Activated T-cell treated with anti-CD3 and anti-CD28 coated beads, Interleukin-2, amount 50 U/mL, for 24 hours (primary cell): ENCODE data around the gene GFOD1.

Source experiments
- DNase-seq: peaks from one replicate; pipeline ENCODE4 v3.0.0-alpha.2; 2020
- H3K27ac Mint-ChIP-seq: 2 replicates; pipeline ENCODE4 v1.8.0; 2020; ENCODE audit warnings: mild to moderate bottlenecking, mixed read lengths
- H3K27me3 Mint-ChIP-seq: 2 replicates; pipeline ENCODE4 v1.8.0; 2020; ENCODE audit warnings: mixed read lengths
- H3K36me3 Mint-ChIP-seq: 2 replicates; pipeline ENCODE4 v1.8.0; 2020; ENCODE audit warnings: low read depth, mixed read lengths
- H3K4me1 Mint-ChIP-seq: 2 replicates; pipeline ENCODE4 v1.8.0; 2020; ENCODE audit warnings: low read depth, mixed read lengths
- H3K4me3 Mint-ChIP-seq: 2 replicates; pipeline ENCODE4 v1.8.0; 2020; ENCODE audit warnings: mild to moderate bottlenecking, moderate library complexity, mixed read lengths
- H3K9me3 Mint-ChIP-seq: 2 replicates; pipeline ENCODE4 v1.8.0; 2020; ENCODE audit warnings: mixed read lengths

The GFOD1 gene

GRCh38 chr6:13377054-13377758 lies 110.2 kb downstream of the GFOD1 start:
- Mint-ChIP-seq H3K36me3 (no peaks in the 10 kb centered on the region), H3K4me1 (peaks cover 44% of the 10 kb centered on the region), H3K4me3 (no peak overlapping the region), H3K27ac (no peak overlapping the region), H3K9me3 (no peaks in the 10 kb centered on the region), H3K27me3 (no peaks in the 10 kb centered on the region)
- DNase-seq: no peak

- Mint-ChIP-seq H3K4me3 (peak overlapping the region; percentile 40), H3K9me3 (no peaks in the 10 kb centered on the region), H3K4me1 (peaks cover 40% of the 10 kb centered on the region), H3K36me3 (no peaks in the 10 kb centered on the region), H3K27ac (peak overlapping the region; percentile 83), H3K27me3 (no peaks in the 10 kb centered on the region)
- peak; percentile 68 for DNase-seq
Measured at GRCh38 chr6:13375360-13375878, 112.0 kb downstream of the GFOD1 start.

GRCh38 chr6:13373919-13374318 lies 113.5 kb downstream of the GFOD1 start:
- no peaks in the 10 kb centered on the region for H3K9me3 Mint-ChIP-seq
- H3K4me3 Mint-ChIP-seq: no peak overlapping the region
- DNase-seq: no peak
- no peaks in the 10 kb centered on the region for H3K36me3 Mint-ChIP-seq
- peaks cover 40% of the 10 kb centered on the region for H3K4me1 Mint-ChIP-seq
- H3K27me3 Mint-ChIP-seq: no peaks in the 10 kb centered on the region
- no peak overlapping the region for H3K27ac Mint-ChIP-seq

- peaks cover 40% of the 10 kb centered on the region for H3K4me1 Mint-ChIP-seq
- no peaks in the 10 kb centered on the region for H3K36me3 Mint-ChIP-seq
- no peaks in the 10 kb centered on the region for H3K9me3 Mint-ChIP-seq
- H3K27ac Mint-ChIP-seq: no peak overlapping the region
- no peak overlapping the region for H3K4me3 Mint-ChIP-seq
- DNase-seq: no peak
- no peaks in the 10 kb centered on the region for H3K27me3 Mint-ChIP-seq
Measured at GRCh38 chr6:13373488-13373886, 113.9 kb downstream of the GFOD1 start.

GRCh38 chr6:13372688-13373487 lies 114.5 kb downstream of the GFOD1 start:
- Mint-ChIP-seq H3K27ac (no peak overlapping the region), H3K27me3 (no peaks in the 10 kb centered on the region), H3K36me3 (no peaks in the 10 kb centered on the region), H3K4me1 (peaks cover 40% of the 10 kb centered on the region), H3K4me3 (no peak overlapping the region), H3K9me3 (no peaks in the 10 kb centered on the region)
- DNase-seq: no peak

GRCh38 chr6:13372076-13372475 lies 115.3 kb downstream of the GFOD1 start:
- Mint-ChIP-seq H3K27me3 (no peaks in the 10 kb centered on the region), H3K4me3 (no peak overlapping the region), H3K4me1 (peaks cover 35% of the 10 kb centered on the region), H3K27ac (no peak overlapping the region), H3K36me3 (no peaks in the 10 kb centered on the region), H3K9me3 (no peaks in the 10 kb centered on the region)
- no peak for DNase-seq

- no peaks in the 10 kb centered on the region for H3K9me3 Mint-ChIP-seq
- no peaks in the 10 kb centered on the region for H3K36me3 Mint-ChIP-seq
- no peak overlapping the region for H3K4me3 Mint-ChIP-seq
- H3K4me1 Mint-ChIP-seq: peaks cover 35% of the 10 kb centered on the region
- H3K27ac Mint-ChIP-seq: no peak overlapping the region
- no peaks in the 10 kb centered on the region for H3K27me3 Mint-ChIP-seq
- DNase-seq: no peak
Measured at GRCh38 chr6:13371421-13372072, 115.9 kb downstream of the GFOD1 start.

GRCh38 chr6:13370623-13371022 lies 116.8 kb downstream of the GFOD1 start:
- no peaks in the 10 kb centered on the region for H3K27me3 Mint-ChIP-seq
- no peak for DNase-seq
- H3K4me3 Mint-ChIP-seq: no peak overlapping the region
- peaks cover 27% of the 10 kb centered on the region for H3K4me1 Mint-ChIP-seq
- H3K27ac Mint-ChIP-seq: no peak overlapping the region
- no peaks in the 10 kb centered on the region for H3K9me3 Mint-ChIP-seq
- peaks cover under 1% of the 10 kb centered on the region for H3K36me3 Mint-ChIP-seq

GRCh38 chr6:13369591-13369990 lies 117.8 kb downstream of the GFOD1 start:
- Mint-ChIP-seq H3K4me3 (no peak overlapping the region), H3K36me3 (peaks cover 11% of the 10 kb centered on the region), H3K9me3 (no peaks in the 10 kb centered on the region), H3K27me3 (no peaks in the 10 kb centered on the region), H3K4me1 (peaks cover 18% of the 10 kb centered on the region), H3K27ac (no peak overlapping the region)
- DNase-seq: no peak

- H3K9me3 Mint-ChIP-seq: no peaks in the 10 kb centered on the region
- H3K4me1 Mint-ChIP-seq: peaks cover 11% of the 10 kb centered on the region
- H3K27ac Mint-ChIP-seq: no peak overlapping the region
- H3K4me3 Mint-ChIP-seq: no peak overlapping the region
- peaks cover 19% of the 10 kb centered on the region for H3K36me3 Mint-ChIP-seq
- no peak for DNase-seq
- H3K27me3 Mint-ChIP-seq: no peaks in the 10 kb centered on the region
Measured at GRCh38 chr6:13368731-13369115, 118.7 kb downstream of the GFOD1 start.

GRCh38 chr6:13368079-13368730 lies 119.2 kb downstream of the GFOD1 start:
- no peak overlapping the region for H3K27ac Mint-ChIP-seq
- no peak for DNase-seq
- no peak overlapping the region for H3K4me3 Mint-ChIP-seq
- H3K9me3 Mint-ChIP-seq: no peaks in the 10 kb centered on the region
- no peaks in the 10 kb centered on the region for H3K27me3 Mint-ChIP-seq
- peaks cover 20% of the 10 kb centered on the region for H3K36me3 Mint-ChIP-seq
- H3K4me1 Mint-ChIP-seq: peaks cover 6% of the 10 kb centered on the region

GRCh38 chr6:13367396-13367795 lies 120.0 kb downstream of the GFOD1 start:
- Mint-ChIP-seq H3K27ac (no peak overlapping the region), H3K36me3 (peaks cover 26% of the 10 kb centered on the region), H3K4me3 (no peak overlapping the region), H3K27me3 (no peaks in the 10 kb centered on the region), H3K9me3 (no peaks in the 10 kb centered on the region), H3K4me1 (no peaks in the 10 kb centered on the region)
- DNase-seq: no peak

GRCh38 chr6:13365320-13365719 lies 122.1 kb downstream of the GFOD1 start:
- DNase-seq: no peak
- peaks cover 26% of the 10 kb centered on the region for H3K36me3 Mint-ChIP-seq
- no peaks in the 10 kb centered on the region for H3K4me1 Mint-ChIP-seq
- no peak overlapping the region for H3K4me3 Mint-ChIP-seq
- no peaks in the 10 kb centered on the region for H3K27me3 Mint-ChIP-seq
- no peak overlapping the region for H3K27ac Mint-ChIP-seq
- no peaks in the 10 kb centered on the region for H3K9me3 Mint-ChIP-seq

GRCh38 chr6:13364842-13365241 lies 122.6 kb downstream of the GFOD1 start:
- H3K27ac Mint-ChIP-seq: no peak overlapping the region
- H3K4me3 Mint-ChIP-seq: no peak overlapping the region
- H3K27me3 Mint-ChIP-seq: no peaks in the 10 kb centered on the region

More at GRCh38 chr6:13364842-13365241, 122.6 kb downstream of the GFOD1 start:
- DNase-seq: no peak
- H3K4me1 Mint-ChIP-seq: no peaks in the 10 kb centered on the region
- no peaks in the 10 kb centered on the region for H3K9me3 Mint-ChIP-seq
- H3K36me3 Mint-ChIP-seq: peaks cover 29% of the 10 kb centered on the region
